ENCODE data around the gene DALRD3. TPM values are rescaled to one million over a fixed set of nuclear protein-coding genes. Genes with fewer than 3 reads are reported as not detected.

DALRD3 gene, protein sequence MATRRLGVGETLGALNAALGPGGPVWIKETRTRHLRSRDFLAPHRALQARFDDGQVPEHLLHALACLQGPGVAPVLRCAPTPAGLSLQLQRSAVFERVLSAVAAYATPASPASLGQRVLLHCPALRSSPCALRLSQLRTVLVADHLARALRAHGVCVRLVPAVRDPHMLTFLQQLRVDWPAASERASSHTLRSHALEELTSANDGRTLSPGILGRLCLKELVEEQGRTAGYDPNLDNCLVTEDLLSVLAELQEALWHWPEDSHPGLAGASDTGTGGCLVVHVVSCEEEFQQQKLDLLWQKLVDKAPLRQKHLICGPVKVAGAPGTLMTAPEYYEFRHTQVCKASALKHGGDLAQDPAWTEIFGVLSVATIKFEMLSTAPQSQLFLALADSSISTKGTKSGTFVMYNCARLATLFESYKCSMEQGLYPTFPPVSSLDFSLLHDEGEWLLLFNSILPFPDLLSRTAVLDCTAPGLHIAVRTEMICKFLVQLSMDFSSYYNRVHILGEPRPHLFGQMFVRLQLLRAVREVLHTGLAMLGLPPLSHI
- 36.1 and 50.0 TPM in 2 replicates for total RNA-seq (2014; rRNA removed; shearing (Covaris generic))

DNA sequence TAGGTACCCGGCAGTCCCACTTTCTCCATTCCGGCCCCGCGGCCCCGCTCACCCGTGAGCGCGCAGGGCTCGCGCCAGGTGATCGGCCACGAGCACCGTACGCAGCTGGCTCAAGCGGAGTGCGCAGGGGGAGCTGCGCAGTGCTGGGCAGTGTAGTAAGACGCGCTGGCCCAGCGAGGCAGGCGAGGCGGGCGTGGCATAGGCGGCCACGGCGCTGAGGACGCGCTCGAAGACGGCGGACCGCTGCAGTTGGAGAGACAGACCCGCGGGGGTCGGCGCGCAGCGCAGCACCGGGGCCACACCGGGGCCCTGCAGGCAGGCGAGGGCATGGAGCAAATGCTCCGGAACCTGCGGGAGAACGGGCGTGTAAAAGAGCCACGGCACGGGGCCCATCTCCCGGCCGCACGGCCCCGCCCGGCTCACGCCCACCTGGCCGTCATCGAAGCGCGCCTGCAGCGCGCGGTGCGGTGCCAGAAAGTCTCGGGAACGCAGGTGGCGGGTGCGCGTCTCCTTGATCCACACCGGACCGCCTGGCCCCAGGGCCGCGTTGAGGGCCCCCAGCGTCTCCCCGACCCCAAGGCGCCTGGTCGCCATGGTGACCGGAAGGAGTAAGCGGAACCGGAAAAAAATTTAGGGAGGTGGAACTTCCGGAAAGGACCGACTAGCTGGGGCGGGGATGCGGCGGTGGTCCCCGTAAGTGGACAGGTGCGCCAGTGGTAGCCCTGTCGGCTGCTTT is at the start of gene DALRD3:
TSS of gene DALRD3 (minus strand) at position 610 of the 736 bp plus-strand sequence. CDS start at position 594, 16 bp downstream.
- DNase-seq (ENCODE audit: low spot score): peak; percentile 45

DNA sequence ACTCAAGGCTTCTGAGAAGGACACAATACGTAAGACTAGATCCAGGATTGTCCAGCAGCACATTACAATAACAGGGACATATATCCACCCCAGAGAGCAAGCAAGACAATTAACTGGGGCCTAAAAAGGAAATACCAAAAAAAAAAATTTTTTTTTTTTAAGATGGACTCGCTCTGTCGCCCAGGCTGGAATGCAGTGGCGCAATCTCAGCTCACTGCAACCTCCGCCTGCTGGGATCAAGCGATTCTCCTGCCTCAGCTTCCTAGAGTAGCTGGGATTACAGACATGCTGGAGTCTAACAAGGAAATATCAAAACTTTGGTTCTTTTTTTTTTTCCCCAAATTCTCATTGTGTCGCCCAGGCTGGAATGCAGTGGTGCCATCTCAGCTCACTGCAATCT is 39.6 kb upstream of the DALRD3 start:
- no peak for DNase-seq (ENCODE audit: low spot score)

DNA sequence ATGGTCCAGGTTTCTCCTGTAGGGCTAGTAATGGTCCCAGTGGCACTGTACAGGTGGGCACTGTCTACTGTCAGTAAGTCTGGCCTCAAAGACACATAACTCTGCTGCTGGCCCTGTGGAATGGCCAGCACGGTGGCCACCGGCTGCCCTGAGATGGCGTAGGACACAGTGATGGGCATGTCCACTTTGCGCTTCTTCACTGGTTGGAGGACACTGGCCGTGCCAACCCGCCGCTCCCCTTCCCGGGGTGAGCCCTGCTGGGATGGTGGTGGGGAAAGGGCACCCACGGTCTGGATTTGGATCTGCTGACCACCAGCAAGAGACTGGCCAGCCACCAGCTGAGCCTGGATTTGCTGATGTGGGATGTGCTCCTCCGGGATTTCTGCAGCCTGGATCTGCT is 38.9 kb upstream of the DALRD3 start:
- DNase-seq (ENCODE audit: low spot score): no peak

- no peak for DNase-seq (ENCODE audit: low spot score)
Measured at GRCh38 chr3:49054344-49054862, 36.0 kb upstream of the DALRD3 start.

- DNase-seq (ENCODE audit: low spot score): no peak
Measured at GRCh38 chr3:49053543-49053942, 35.2 kb upstream of the DALRD3 start.

- no peak for DNase-seq (ENCODE audit: low spot score)
Measured at GRCh38 chr3:49035281-49035680, 16.9 kb upstream of the DALRD3 start.

GRCh38 chr3:49034650-49035049 is 16.3 kb upstream of the DALRD3 start:
- DNase-seq (ENCODE audit: low spot score): no peak

- DNase-seq (ENCODE audit: low spot score): peak; percentile 53
Measured at GRCh38 chr3:49032646-49033304, 14.4 kb upstream of the DALRD3 start.

DNA sequence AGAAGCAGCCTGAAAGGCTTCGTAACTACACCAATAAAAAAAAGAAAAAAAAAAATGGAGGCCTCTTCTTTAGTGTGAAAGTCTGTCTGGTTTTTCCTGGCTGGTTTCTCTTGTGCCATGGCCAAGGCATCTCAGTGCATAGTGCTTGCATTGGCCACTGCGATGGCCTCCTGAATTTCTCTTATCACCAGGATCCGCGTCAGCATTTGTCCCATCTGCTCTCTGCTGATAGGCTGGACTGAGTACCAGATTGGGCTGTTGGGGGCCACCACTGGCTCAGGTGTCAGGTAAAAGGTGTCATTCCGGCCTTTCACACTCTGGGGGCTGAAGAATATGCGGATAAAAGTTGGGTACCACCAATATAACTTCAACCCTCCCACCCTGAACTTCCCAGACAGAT is 11.9 kb upstream of the DALRD3 start:
- no peak for DNase-seq (ENCODE audit: low spot score)

DNA sequence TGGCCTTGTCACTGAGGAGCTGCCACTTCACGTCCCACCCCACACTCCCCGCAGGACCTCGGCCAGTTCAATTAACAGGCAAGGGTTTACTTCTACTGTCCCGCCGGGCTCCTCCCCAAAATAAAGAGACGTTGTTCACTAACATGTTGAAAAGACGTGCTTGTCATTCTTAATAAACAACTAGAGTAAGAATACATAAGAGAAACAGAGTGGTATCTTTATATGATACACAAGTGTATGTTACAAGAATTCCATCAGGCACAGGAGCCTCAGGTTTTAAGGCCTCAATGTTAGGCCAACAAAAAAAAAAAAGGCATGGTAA is 11.1 kb upstream of the DALRD3 start:
- no peak for DNase-seq (ENCODE audit: low spot score)

DNA sequence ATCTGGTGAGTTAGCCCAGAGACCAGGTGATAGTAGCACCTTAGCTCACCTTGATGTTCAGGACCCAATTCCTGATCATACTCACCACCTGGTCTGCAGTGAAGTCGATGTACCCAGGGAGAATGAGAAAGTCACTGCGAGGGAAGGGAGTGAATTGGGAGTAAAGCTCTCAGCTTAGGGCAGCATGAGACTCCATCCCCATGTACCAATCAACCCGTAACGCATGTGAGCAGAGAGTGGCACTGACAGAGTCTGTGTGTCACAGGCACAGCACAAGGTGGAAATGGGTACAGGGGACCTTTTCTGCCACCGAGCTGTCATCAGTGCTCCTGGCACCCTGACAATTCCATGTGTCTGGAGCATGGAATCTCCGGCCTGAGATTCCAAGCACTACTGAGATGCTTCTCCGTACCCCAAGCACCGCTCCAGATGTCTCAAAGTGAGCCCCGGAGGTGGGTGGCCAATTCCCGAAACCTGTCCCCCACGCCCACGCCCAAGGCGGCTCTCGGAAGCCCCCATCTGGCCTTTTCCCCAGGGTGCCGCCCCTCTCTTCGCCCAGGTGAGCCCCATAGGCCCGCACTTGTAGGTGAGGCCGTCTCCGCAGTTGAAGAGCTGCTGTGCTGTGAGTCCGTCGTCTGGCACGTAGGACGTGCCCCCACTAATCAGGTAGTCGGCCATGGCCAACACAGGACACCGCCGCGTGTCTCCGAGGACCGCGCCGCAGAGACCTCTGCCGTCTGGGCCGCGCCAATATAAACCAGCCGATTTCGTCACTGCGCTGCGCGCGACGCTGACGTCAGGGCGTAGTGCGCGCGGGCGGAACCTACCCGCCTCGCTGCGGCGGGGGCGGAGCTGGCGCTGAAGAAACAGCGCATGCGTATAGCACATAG is 10.5 kb upstream of the DALRD3 start, which contains the start of gene IMPDH2:
TSS of gene IMPDH2 (minus strand) at position 726 of the 890 bp plus-strand sequence. CDS start at position 678, 48 bp downstream.
- DNase-seq (ENCODE audit: low spot score): peak; percentile 82

DNA sequence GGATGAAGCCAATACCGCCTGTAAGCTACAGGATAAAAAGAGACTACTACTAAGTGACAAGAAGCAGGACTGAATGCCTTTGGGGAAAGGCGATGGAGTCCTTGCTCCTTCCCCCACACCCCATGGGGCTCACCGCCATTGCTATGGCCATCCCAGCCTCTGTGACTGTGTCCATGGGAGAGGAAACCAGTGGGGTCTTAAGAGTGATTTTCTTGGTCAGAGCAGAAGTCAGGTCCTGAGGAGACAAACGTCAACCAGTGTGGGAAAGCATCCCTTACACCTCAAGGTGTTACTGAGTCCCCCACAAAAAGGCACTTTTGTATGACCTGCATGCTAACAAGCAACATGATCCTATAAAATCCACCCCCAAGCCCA is 9.9 kb upstream of the DALRD3 start:
- DNase-seq (ENCODE audit: low spot score): no peak

- DNase-seq (ENCODE audit: low spot score): no peak
Measured at GRCh38 chr3:49027634-49028033, 9.3 kb upstream of the DALRD3 start.

GRCh38 chr3:49026536-49026935 is 8.2 kb upstream of the DALRD3 start:
- DNase-seq (ENCODE audit: low spot score): no peak

DNA sequence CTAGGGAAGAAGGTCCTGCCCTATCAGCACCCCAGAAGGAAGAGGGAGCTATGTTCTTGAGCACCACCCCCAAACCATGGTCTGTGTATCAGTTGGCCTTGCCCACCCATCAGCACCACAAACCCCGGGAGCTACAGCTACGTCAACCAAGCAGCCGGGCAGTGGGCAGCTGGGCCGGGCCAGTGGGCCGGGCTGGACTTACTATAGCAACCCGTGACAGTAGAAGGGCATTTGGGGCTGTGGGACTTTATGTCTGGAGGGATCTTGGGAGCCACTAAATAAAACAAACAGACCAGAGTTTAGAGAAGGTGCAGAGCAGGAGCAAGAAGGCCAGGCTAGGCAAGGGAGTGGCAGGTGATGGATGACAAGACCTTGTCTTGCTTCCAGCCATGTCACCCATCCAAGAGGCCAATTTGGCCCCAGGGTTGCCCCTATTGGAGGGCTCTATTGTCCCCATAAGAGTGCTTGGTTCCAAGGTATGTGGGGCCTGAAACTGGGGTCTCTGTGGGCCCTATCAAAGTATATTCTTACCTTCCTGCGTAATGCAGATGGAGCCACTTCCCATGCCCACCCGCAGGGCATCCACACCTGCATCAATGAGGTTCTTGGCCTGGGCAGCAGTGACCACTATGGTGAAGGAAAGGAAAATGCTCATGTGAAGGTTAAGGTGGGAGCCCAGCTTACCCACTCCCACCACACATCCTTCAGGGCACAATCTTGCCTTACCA is 7.6 kb upstream of the DALRD3 start:
- no peak for DNase-seq (ENCODE audit: low spot score)

DNA sequence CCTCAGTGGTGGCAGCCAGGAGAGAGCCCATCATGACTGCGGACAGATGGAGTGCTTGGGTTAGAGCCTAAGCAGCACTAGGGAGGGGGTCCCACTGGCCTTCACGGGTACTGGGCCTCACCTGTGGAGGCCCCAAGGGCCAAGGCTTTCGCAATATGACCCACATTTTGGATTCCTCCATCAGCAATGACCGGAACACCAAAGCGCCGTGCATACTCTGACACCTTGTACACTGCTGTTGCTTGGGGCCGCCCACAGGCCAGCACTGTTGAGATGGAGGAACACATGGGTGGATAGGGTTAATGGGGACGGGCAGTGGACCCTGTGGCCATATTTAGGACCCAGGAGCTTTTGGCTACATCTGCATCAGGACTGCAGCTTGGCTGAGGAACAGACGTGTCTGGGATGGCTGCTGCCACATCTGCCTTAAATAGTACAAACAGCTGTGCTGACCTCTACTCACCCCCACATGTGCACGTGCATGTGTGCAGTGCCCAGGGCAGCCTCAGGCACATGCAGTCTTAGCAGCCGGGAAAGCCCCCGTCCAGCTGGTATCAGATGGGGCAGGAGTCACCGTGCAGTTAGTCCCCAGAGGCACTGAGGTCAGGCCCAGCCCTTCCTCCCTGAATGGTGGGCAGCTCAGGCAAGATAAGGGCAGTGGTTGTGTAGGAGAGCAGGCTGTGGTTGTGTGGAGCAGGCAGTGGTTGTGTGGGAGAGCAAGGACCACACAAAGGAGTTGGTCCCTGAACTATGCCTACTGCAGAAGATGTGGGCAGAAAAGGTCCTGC is 6.8 kb upstream of the DALRD3 start:
- no peak for DNase-seq (ENCODE audit: low spot score)

DNA sequence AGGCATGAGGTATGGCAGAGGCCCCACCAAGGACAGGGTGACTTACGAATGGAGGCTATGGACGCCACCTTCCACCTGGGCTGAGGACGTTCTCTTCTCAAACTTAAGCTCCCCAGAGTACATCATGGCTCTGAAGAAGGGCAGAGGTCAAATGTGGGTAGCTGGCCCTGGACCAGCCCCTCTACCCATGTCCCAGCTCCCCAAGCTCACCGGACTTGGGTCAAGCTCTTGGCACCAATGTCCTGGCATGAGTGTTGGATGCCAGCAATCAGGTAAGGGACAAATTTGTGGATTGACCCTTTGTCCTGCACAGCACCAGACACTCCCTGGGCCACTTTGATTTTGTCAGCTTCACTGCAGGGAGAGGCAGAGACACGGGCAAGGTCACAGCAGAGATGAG is 6.1 kb upstream of the DALRD3 start:
- DNase-seq (ENCODE audit: low spot score): no peak

DNA sequence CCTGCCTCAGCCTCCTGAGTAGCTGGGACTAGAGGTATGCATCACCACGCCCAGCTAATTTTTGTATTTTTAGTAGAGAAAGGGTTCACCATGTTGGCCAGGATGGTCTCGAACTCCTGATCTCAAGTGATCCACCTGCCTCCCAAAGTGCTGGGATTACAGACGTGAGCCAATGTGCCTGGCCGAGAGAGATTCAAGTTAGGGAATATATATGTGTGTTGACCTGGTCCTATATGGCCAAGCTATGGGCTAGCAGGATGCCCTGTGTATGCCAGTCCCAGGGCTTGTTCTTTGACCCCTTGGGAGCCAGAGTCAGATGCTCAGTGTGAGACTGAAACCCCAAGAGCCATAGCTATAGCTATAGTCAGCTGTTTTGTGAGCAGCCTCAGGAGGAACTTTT is 5.4 kb upstream of the DALRD3 start:
- no peak for DNase-seq (ENCODE audit: low spot score)

- DNase-seq (ENCODE audit: low spot score): no peak
Measured at GRCh38 chr3:49022688-49023171, 4.3 kb upstream of the DALRD3 start.
